ENCODE data around the gene LIM2. TPM values are rescaled to one million over a fixed set of nuclear protein-coding genes. Genes with fewer than 3 reads are reported as not detected.

LIM2 gene
- total RNA-seq: not detected

GRCh38 chr19:51387924-51388389, at the start of gene LIM2:
Gene LIM2 (minus strand): TSS chr19:51387974. CDS start chr19:51387443, 531 bp downstream.
- Histone ChIP-seq H3K9me3 (no peaks in the 10 kb centered on the region), H3K36me3 (no peaks in the 10 kb centered on the region), H3K27me3 (no peaks in the 10 kb centered on the region), H3K4me3 (no peak within 1 kb of the TSS), H3K4me1 (no peaks in the 10 kb centered on the region), H3K27ac (no peak within 1 kb of the TSS)
- intact Hi-C loops (cut with DNase I; ENCODE audit: low total_unique reads): no loop called here
- TF ChIP-seq CTCF (IDR thresholded peaks at IDR 0.05) (no peak), POLR2A (IDR thresholded peaks at IDR 0.05) (no peak)
- no peak for DNase-seq

- intact Hi-C loops (cut with DNase I; ENCODE audit: low total_unique reads): no loop called here
- no peaks in the 10 kb centered on the region for H3K4me1 ChIP-seq
- no peaks in the 10 kb centered on the region for H3K9me3 ChIP-seq
- H3K27me3 ChIP-seq: no peaks in the 10 kb centered on the region
- no peak for TF ChIP-seq CTCF (IDR thresholded peaks at IDR 0.05)
- TF ChIP-seq POLR2A (IDR thresholded peaks at IDR 0.05): no peak
- DNase-seq: no peak
- H3K36me3 ChIP-seq: no peaks in the 10 kb centered on the region
- no peak overlapping the region for H3K27ac ChIP-seq
- no peak overlapping the region for H3K4me3 ChIP-seq
These were observed 46.7 kb upstream of the LIM2 start for GRCh38 chr19:51434456-51434855.

GRCh38 chr19:51433043-51433442, 45.3 kb upstream of the LIM2 start:
- no peak overlapping the region for H3K4me3 ChIP-seq
- H3K27ac ChIP-seq: no peak overlapping the region
- DNase-seq: no peak
- H3K27me3 ChIP-seq: no peaks in the 10 kb centered on the region
- H3K36me3 ChIP-seq: no peaks in the 10 kb centered on the region
- no peaks in the 10 kb centered on the region for H3K4me1 ChIP-seq
- intact Hi-C loops (cut with DNase I; ENCODE audit: low total_unique reads): no loop called here
- TF ChIP-seq CTCF (IDR thresholded peaks at IDR 0.05) (no peak), POLR2A (IDR thresholded peaks at IDR 0.05) (no peak)
- H3K9me3 ChIP-seq: no peaks in the 10 kb centered on the region

- Histone ChIP-seq H3K27ac (no peak overlapping the region), H3K27me3 (no peaks in the 10 kb centered on the region), H3K4me3 (no peak overlapping the region), H3K4me1 (no peaks in the 10 kb centered on the region), H3K36me3 (no peaks in the 10 kb centered on the region), H3K9me3 (no peaks in the 10 kb centered on the region)
- TF ChIP-seq POLR2A (IDR thresholded peaks at IDR 0.05) (no peak), CTCF (IDR thresholded peaks at IDR 0.05) (no peak)
- intact Hi-C loops (cut with DNase I; ENCODE audit: low total_unique reads): no loop called here
- DNase-seq: no peak
These were observed 43.4 kb upstream of the LIM2 start for GRCh38 chr19:51431124-51431523.

- no peak overlapping the region for H3K4me3 ChIP-seq
- intact Hi-C loops (cut with DNase I; ENCODE audit: low total_unique reads): no loop called here
- no peak overlapping the region for H3K27ac ChIP-seq
- TF ChIP-seq CTCF (IDR thresholded peaks at IDR 0.05): no peak
- TF ChIP-seq POLR2A (IDR thresholded peaks at IDR 0.05): no peak
- no peaks in the 10 kb centered on the region for H3K27me3 ChIP-seq
- no peaks in the 10 kb centered on the region for H3K9me3 ChIP-seq
- DNase-seq: no peak
- H3K4me1 ChIP-seq: no peaks in the 10 kb centered on the region
- H3K36me3 ChIP-seq: no peaks in the 10 kb centered on the region
These were observed 42.4 kb upstream of the LIM2 start for GRCh38 chr19:51430221-51430620.

Data from uterus (tissue), 4 donors.